ENCODE results near the gene LCMT1.

GRCh38 chr16:25158401-25158800 is 46.9 kb downstream of the LCMT1 start:
- no peak for TF ChIP-seq POLR2A (IDR thresholded peaks at IDR 0.05)
- TF ChIP-seq CTCF (IDR thresholded peaks at IDR 0.05): no peak

Data from Peyer's patch (tissue), 4 donors.